CD4-positive, CD25-positive, alpha-beta regulatory T cell (primary cell): Measurements from ENCODE around the gene CHD2. TPM values are rescaled to one million over a fixed set of nuclear protein-coding genes. Genes with fewer than 3 reads are reported as not detected.
A peak's percentile ranks its signal among the peaks of the same experiment; 100 is the strongest.

ENCODE experiments used
- ATAC-seq, 2 donors: fragments of 150-1000 bp; cut with Tn5 transposase; one replicate each; pipeline ENCODE4 v1.10.0; 2021; ENCODE audit warnings: low read depth in 2 of 2, moderate number of reproducible peaks in 2 of 2, moderate library complexity in 1 of 2
- DNase-seq, 3 donors: peaks; one replicate each; pipeline versions ENCODE4 v3.0.0 to v3.0.0-alpha.2; 2012 to 2022; ENCODE audit warnings: mixed read lengths in 1 of 3
- H3K27ac ChIP-seq: one replicate; pipeline ENCODE4 v1.7.0; 2013; ENCODE audit warnings: mild to moderate bottlenecking, low read length; ENCODE audit not compliant: insufficient read depth, poor library complexity, severe bottlenecking
- H3K27me3 ChIP-seq: one replicate; pipeline ENCODE4 v1.7.0; 2013; ENCODE audit warnings: low read length; ENCODE audit not compliant: control insufficient read depth, insufficient read depth
- H3K36me3 ChIP-seq: one replicate; pipeline ENCODE4 v1.7.0; 2013; ENCODE audit warnings: mild to moderate bottlenecking, low read length, moderate library complexity; ENCODE audit not compliant: control insufficient read depth, insufficient read depth
- H3K4me1 ChIP-seq: 2 replicates; pipeline ENCODE4 v1.7.0; 2013; ENCODE audit warnings: mild to moderate bottlenecking, low read length; ENCODE audit not compliant: insufficient read depth, control insufficient read depth, poor library complexity, severe bottlenecking
- H3K4me3 ChIP-seq: one replicate; pipeline ENCODE4 v1.7.0; 2013; ENCODE audit warnings: low read depth, mild to moderate bottlenecking, low read length, moderate library complexity
- H3K9me3 ChIP-seq, 2 experiments: 1 replicate in 1 of 2; 2 replicates in 1 of 2; pipeline ENCODE4 v1.7.0; 2013; ENCODE audit warnings: low read length in 2 of 2, mild to moderate bottlenecking in 1 of 2, moderate library complexity in 1 of 2; ENCODE audit not compliant: control insufficient read depth in 2 of 2
- H3K27ac Mint-ChIP-seq, 3 donors: one replicate each; pipeline ENCODE4 v1.8.0; 2020 to 2022; ENCODE audit warnings: mild to moderate bottlenecking in 3 of 3, mixed read lengths in 3 of 3, moderate library complexity in 2 of 3
- H3K27me3 Mint-ChIP-seq: one replicate; pipeline ENCODE4 v1.8.0; 2022; ENCODE audit warnings: mild to moderate bottlenecking, mixed read lengths
- H3K36me3 Mint-ChIP-seq: one replicate; pipeline ENCODE4 v1.8.0; 2020; ENCODE audit warnings: mixed read lengths
- H3K4me1 Mint-ChIP-seq, 4 donors: one replicate each; pipeline ENCODE4 v1.8.0; 2020 to 2022; ENCODE audit warnings: mixed read lengths in 4 of 4, mild to moderate bottlenecking in 1 of 4
- H3K4me3 Mint-ChIP-seq, 4 donors: one replicate each; pipeline ENCODE4 v1.8.0; 2020 to 2022; ENCODE audit warnings: mild to moderate bottlenecking in 4 of 4, mixed read lengths in 4 of 4, moderate library complexity in 3 of 4
- H3K9me3 Mint-ChIP-seq, 7 donors: one replicate each; pipeline ENCODE4 v1.8.0; 2020 to 2022; ENCODE audit warnings: mixed read lengths in 7 of 7, mild to moderate bottlenecking in 3 of 7, moderate library complexity in 2 of 7
- polyA plus RNA-seq, 4 donors: library from polyadenylated mRNA; unstranded; fragments of 300-500 nt; fragmentation: Illumina TruSeq; gene quantifications; one replicate each; pipeline ENCODE4 v1.2.3, GENCODE V29; 2021
- total RNA-seq: library from RNA; stranded (reverse); gene quantifications from one replicate; pipeline ENCODE4 v1.2.3, GENCODE V29; 2022

CHD2 gene
- total and polyA plus RNA-seq, 5 donors from 2014 or later, result 44.3 to 579 (median 49.5) TPM

- no peaks in the 10 kb centered on the region for H3K36me3 Mint-ChIP-seq
- peaks cover 0 to 17% (median 7%) of the 10 kb centered on the region in 4 donors for H3K4me1 Mint-ChIP-seq
- H3K27ac Mint-ChIP-seq, result no peak overlapping the region
- H3K9me3 ChIP-seq, result no peaks in the 10 kb centered on the region
- ATAC-seq (no peak), DNase-seq (no peak)
- no peaks in the 10 kb centered on the region for H3K4me1 ChIP-seq
- no peaks in the 10 kb centered on the region for H3K9me3 Mint-ChIP-seq
- H3K4me3 Mint-ChIP-seq, result peak overlapping the region in 1 of 4 donors; percentile 48
- peaks cover 8% of the 10 kb centered on the region for H3K27me3 ChIP-seq
- peaks cover 70% of the 10 kb centered on the region for H3K27me3 Mint-ChIP-seq
- no peak overlapping the region for H3K27ac ChIP-seq
- no peak overlapping the region for H3K4me3 ChIP-seq
- no peaks in the 10 kb centered on the region for H3K36me3 ChIP-seq
Measured at GRCh38 chr15:93072411-93073394, 172.6 kb downstream of the CHD2 start.

GRCh38 chr15:93073465-93073952 is 173.4 kb downstream of the CHD2 start:
- no peaks in the 10 kb centered on the region for H3K9me3 Mint-ChIP-seq
- H3K27me3 Mint-ChIP-seq, result peaks cover 74% of the 10 kb centered on the region
- H3K36me3 ChIP-seq, result no peaks in the 10 kb centered on the region
- no peak overlapping the region for H3K27ac ChIP-seq
- peaks cover 0 to 17% (median 7%) of the 10 kb centered on the region in 4 donors for H3K4me1 Mint-ChIP-seq
- no peaks in the 10 kb centered on the region for H3K4me1 ChIP-seq
- peak overlapping the region in 2 of 4 donors; percentile 59 to 66 for H3K4me3 Mint-ChIP-seq
- peak overlapping the region in 1 of 3 donors; percentile 69 for H3K27ac Mint-ChIP-seq
- DNase-seq (no peak), ATAC-seq (no peak)
- H3K27me3 ChIP-seq, result peaks cover 11% of the 10 kb centered on the region
- H3K9me3 ChIP-seq, result no peaks in the 10 kb centered on the region
- H3K4me3 ChIP-seq, result no peak overlapping the region
- H3K36me3 Mint-ChIP-seq, result no peaks in the 10 kb centered on the region

- Histone ChIP-seq H3K27ac (no peak overlapping the region), H3K4me3 (no peak overlapping the region), H3K9me3 (no peaks in the 10 kb centered on the region), H3K36me3 (no peaks in the 10 kb centered on the region), H3K27me3 (peaks cover 14% of the 10 kb centered on the region), H3K4me1 (no peaks in the 10 kb centered on the region)
- peaks cover 79% of the 10 kb centered on the region for H3K27me3 Mint-ChIP-seq
- H3K4me3 Mint-ChIP-seq, result no peak overlapping the region
- H3K36me3 Mint-ChIP-seq, result no peaks in the 10 kb centered on the region
- no peaks in the 10 kb centered on the region for H3K9me3 Mint-ChIP-seq
- peaks cover 0 to 17% (median 7%) of the 10 kb centered on the region in 4 donors for H3K4me1 Mint-ChIP-seq
- no peak overlapping the region for H3K27ac Mint-ChIP-seq
- DNase-seq (no peak), ATAC-seq (no peak)
Measured at GRCh38 chr15:93074599-93074998, 174.5 kb downstream of the CHD2 start.

- ATAC-seq (no peak), DNase-seq (no peak)
- H3K4me3 ChIP-seq, result no peak overlapping the region
- H3K9me3 ChIP-seq, result no peaks in the 10 kb centered on the region
- no peak overlapping the region for H3K27ac Mint-ChIP-seq
- H3K36me3 ChIP-seq, result no peaks in the 10 kb centered on the region
- no peak overlapping the region for H3K27ac ChIP-seq
- H3K9me3 Mint-ChIP-seq, result peaks cover 0 to 2% (median 0%) of the 10 kb centered on the region in 7 donors
- H3K36me3 Mint-ChIP-seq, result no peaks in the 10 kb centered on the region
- peaks cover 15% of the 10 kb centered on the region for H3K27me3 ChIP-seq
- H3K4me1 ChIP-seq, result no peaks in the 10 kb centered on the region
- peaks cover 79% of the 10 kb centered on the region for H3K27me3 Mint-ChIP-seq
- H3K4me1 Mint-ChIP-seq, result peaks cover 0 to 17% (median 7%) of the 10 kb centered on the region in 4 donors
- no peak overlapping the region for H3K4me3 Mint-ChIP-seq
Measured at GRCh38 chr15:93076217-93076616, 176.1 kb downstream of the CHD2 start.

GRCh38 chr15:93076875-93077274 is 176.8 kb downstream of the CHD2 start:
- DNase-seq (no peak), ATAC-seq (no peak)
- H3K4me1 ChIP-seq, result no peaks in the 10 kb centered on the region
- H3K27ac ChIP-seq, result no peak overlapping the region
- no peak overlapping the region for H3K4me3 ChIP-seq
- H3K36me3 ChIP-seq, result no peaks in the 10 kb centered on the region
- no peak overlapping the region for H3K27ac Mint-ChIP-seq
- H3K9me3 Mint-ChIP-seq, result peaks cover 0 to 2% (median 0%) of the 10 kb centered on the region in 7 donors
- H3K36me3 Mint-ChIP-seq, result no peaks in the 10 kb centered on the region
- H3K27me3 ChIP-seq, result peaks cover 16% of the 10 kb centered on the region
- H3K4me3 Mint-ChIP-seq, result no peak overlapping the region
- H3K9me3 ChIP-seq, result no peaks in the 10 kb centered on the region
- H3K27me3 Mint-ChIP-seq, result peaks cover 79% of the 10 kb centered on the region
- peaks cover 0 to 14% (median 5%) of the 10 kb centered on the region in 4 donors for H3K4me1 Mint-ChIP-seq

Other genes starting within 250 kb of the CHD2 start
- 4.1 TPM for gene FAM174B, start 244.5 kb upstream of the CHD2 start, total RNA-seq
- 10 to 100 TPM in 3 of 4 donors, 1 to 10 TPM in 1; 8.4 to 15.1 (median 13.1) TPM for gene FAM174B, start 244.5 kb upstream of the CHD2 start, polyA plus RNA-seq
- 0.49 TPM for gene RGMA, start 188.9 kb downstream of the CHD2 start, total RNA-seq
- not detected for gene RGMA, start 188.9 kb downstream of the CHD2 start, polyA plus RNA-seq